ENCODE data around the gene FGF16. TPM values are rescaled to one million over a fixed set of nuclear protein-coding genes. Genes with fewer than 3 reads are reported as not detected.
"Not testable (repeated sequence)": the region's sequence is repeated elsewhere in the genome, so short reads cannot be mapped to it uniquely, and the experiment has no call there.

FGF16 gene
- total RNA-seq = not detected

- H3K9me3 ChIP-seq = no peaks in the 10 kb centered on the region
- peaks cover 5% of the 10 kb centered on the region for H3K4me1 ChIP-seq
- H3K27ac ChIP-seq = no peak within 1 kb of the TSS
- TF ChIP-seq CTCF (IDR thresholded peaks at IDR 0.05) (no peak), POLR2AphosphoS5 (IDR thresholded peaks at IDR 0.05; ENCODE audit: insufficient read depth in 1 of 2, low read depth in 1 of 2) (no peak), POLR2A (IDR thresholded peaks at IDR 0.05) (no peak)
- intact Hi-C loops (cut with DNase I) = no loop called here
- no peak for DNase-seq (ENCODE audit: extremely low spot score in 2 of 2)
- H3K27me3 ChIP-seq = no peaks in the 10 kb centered on the region
- peak within 1 kb of the TSS; percentile 27 to 38 for H3K4me3 ChIP-seq
- H3K36me3 ChIP-seq = no peaks in the 10 kb centered on the region
Measured at GRCh38 chrX:77446908-77447652, at the start of gene FGF16. Gene FGF16, plus strand, starts transcription at chrX:77447389. Its CDS starts 286 bp downstream, at chrX:77447675.

- no peaks in the 10 kb centered on the region for H3K36me3 ChIP-seq
- no peak for DNase-seq (ENCODE audit: extremely low spot score in 2 of 2)
- no peaks in the 10 kb centered on the region for H3K27me3 ChIP-seq
- H3K27ac ChIP-seq = no peak overlapping the region
- intact Hi-C loops (cut with DNase I) = no loop called here
- H3K9me3 ChIP-seq = no peaks in the 10 kb centered on the region
- no peak overlapping the region for H3K4me3 ChIP-seq
- no peak for TF ChIP-seq POLR2AphosphoS5 (IDR thresholded peaks at IDR 0.05; ENCODE audit: insufficient read depth in 1 of 2, low read depth in 1 of 2)
- no peak for TF ChIP-seq POLR2A (IDR thresholded peaks at IDR 0.05)
- TF ChIP-seq CTCF (IDR thresholded peaks at IDR 0.05) = no peak
- H3K4me1 ChIP-seq = no peaks in the 10 kb centered on the region
Measured at GRCh38 chrX:77398330-77398954, 48.7 kb upstream of the FGF16 start.

GRCh38 chrX:77404419-77404818 lies 42.8 kb upstream of the FGF16 start:
- H3K36me3 ChIP-seq = no peaks in the 10 kb centered on the region
- no peak for TF ChIP-seq CTCF (IDR thresholded peaks at IDR 0.05)
- TF ChIP-seq POLR2A (IDR thresholded peaks at IDR 0.05) = no peak
- TF ChIP-seq POLR2AphosphoS5 (IDR thresholded peaks at IDR 0.05; ENCODE audit: insufficient read depth in 1 of 2, low read depth in 1 of 2) = no peak
- H3K4me1 ChIP-seq = no peaks in the 10 kb centered on the region
- H3K9me3 ChIP-seq = no peaks in the 10 kb centered on the region
- H3K4me3 ChIP-seq = no peak overlapping the region
- H3K27ac ChIP-seq = no peak overlapping the region
- no peak for DNase-seq (ENCODE audit: extremely low spot score in 2 of 2)
- no peaks in the 10 kb centered on the region for H3K27me3 ChIP-seq
- intact Hi-C loops (cut with DNase I) = no loop called here

- H3K36me3 ChIP-seq; H3K9me3 ChIP-seq; intact Hi-C loops (cut with DNase I): not testable (repeated sequence)
Measured at GRCh38 chrX:77407821-77408220, 39.4 kb upstream of the FGF16 start.

DNA sequence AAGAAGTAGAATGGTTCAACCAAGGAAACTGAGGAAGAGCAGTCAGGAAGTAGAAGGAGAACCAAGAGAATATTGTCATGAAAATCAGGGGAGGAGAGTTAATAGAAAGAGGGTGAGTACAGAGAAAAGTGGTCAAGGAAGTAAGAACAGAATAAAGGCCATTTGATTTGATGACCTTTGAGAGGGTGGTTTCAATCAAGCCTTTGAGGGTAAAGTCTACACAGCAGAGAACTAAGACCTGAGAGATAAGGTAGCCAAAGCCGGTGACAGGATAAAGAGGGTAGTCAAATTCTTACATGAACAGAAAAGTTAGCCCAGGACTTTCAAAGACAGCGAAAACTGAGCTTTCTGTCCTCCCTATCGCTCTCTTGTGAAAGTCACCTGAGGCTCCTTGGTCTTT lies 34.6 kb upstream of the FGF16 start:
- Histone ChIP-seq H3K36me3 (no peaks in the 10 kb centered on the region), H3K4me1 (no peaks in the 10 kb centered on the region), H3K4me3 (no peak overlapping the region), H3K9me3 (no peaks in the 10 kb centered on the region), H3K27me3 (no peaks in the 10 kb centered on the region), H3K27ac (no peak overlapping the region)
- intact Hi-C loops (cut with DNase I) = no loop called here
- TF ChIP-seq POLR2A (IDR thresholded peaks at IDR 0.05) (no peak), CTCF (IDR thresholded peaks at IDR 0.05) (no peak), POLR2AphosphoS5 (IDR thresholded peaks at IDR 0.05; ENCODE audit: insufficient read depth in 1 of 2, low read depth in 1 of 2) (no peak)
- no peak for DNase-seq (ENCODE audit: extremely low spot score in 2 of 2)

More at GRCh38 chrX:77407821-77408220, 39.4 kb upstream of the FGF16 start:
- H3K27me3 ChIP-seq; H3K4me1 ChIP-seq; H3K4me3 ChIP-seq; H3K27ac ChIP-seq; DNase-seq (ENCODE audit: extremely low spot score in 2 of 2): not testable (repeated sequence)

Measured in vagina (tissue), 2 donors.